GM12801 (cell line): ENCODE measurements around the gene GSTO2.

ENCODE experiments used
- CTCF ChIP-seq: IDR thresholded peaks from one replicate; pipeline ENCODE4 v1.5.1; 2011; ENCODE audit warnings: control low read depth; ENCODE audit not compliant: insufficient read length; ENCODE audit errors: extremely low read depth

Gene GSTO2

DNA sequence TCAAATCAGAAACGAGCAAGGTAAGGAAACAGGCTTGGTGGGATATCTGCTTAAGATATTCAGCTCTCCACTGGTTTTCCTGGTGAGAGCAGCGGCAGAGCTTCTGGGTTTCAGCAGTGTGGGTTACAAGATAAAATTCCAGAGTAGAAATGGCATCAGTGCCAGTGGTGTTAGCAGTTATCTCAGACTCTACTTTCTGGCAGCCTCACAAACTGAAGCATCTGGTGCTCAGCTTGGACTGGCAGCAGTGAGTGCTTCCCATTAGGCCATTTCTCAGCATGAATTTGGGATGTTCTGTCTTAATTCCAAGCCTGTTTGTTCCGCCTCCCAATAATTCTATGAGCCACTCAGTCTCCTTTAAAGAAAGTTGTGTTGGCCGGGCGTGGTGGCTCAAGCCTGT is 6.9 kb upstream of the GSTO2 start:
- TF ChIP-seq CTCF = no peak

DNA sequence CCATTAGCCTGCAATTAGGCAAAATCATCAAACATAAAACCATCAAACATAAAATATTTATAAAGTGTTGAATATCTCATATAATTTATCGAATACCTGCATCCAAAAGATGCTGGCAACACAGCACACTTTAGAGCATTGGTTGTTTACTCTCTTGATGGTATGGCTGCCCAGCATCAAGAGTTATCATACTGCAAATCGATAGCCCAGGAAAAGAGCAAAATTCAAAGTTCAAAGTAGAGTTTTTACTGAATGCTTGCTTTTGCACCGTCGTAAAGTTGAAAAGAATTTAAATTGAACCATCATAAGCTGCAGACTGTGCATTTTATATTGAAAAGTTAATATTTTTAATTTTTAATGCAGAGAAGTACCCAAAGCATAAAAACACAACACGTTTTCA is 4.2 kb upstream of the GSTO2 start:
- no peak for TF ChIP-seq CTCF

GRCh38 chr10:104267721-104268404 is 1.1 kb upstream of the GSTO2 start:
- no peak for TF ChIP-seq CTCF

DNA sequence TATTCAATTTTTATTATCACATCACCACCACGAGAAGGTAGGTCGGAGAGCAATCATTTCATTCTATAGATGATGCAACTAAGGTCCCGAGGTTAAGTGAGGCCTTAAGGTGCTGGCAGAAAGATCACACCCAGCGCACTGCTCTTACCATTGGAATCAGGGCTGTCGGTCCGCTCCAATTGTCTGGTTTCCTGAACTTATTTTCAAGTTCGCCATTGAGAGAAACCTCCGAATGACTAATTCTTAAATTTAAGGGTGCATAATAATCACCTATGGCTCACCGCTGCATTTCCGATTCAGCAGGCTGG is 625 bp upstream of the GSTO2 start:
- no peak for TF ChIP-seq CTCF

DNA sequence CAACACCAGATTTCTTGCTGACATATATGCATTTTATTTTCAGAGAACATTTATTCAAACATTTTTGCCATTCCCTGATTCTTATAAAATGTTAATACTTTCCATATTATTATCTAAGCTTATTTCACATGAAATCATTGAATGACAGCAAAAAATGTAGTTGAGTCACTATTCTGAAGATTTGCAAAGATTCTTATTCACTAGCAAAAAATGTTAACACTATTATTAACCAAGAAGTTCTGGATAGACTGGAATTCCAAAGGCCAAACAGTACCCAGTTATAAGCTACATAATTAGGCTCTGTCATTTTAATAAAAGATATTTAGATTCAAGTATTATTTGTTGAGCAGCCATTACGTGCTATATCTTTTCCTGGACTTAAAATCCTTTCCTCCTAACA is 4.3 kb downstream of the GSTO2 start:
- TF ChIP-seq CTCF = no peak

GRCh38 chr10:104273899-104274575 is 5.1 kb downstream of the GSTO2 start:
- TF ChIP-seq CTCF = no peak

DNA sequence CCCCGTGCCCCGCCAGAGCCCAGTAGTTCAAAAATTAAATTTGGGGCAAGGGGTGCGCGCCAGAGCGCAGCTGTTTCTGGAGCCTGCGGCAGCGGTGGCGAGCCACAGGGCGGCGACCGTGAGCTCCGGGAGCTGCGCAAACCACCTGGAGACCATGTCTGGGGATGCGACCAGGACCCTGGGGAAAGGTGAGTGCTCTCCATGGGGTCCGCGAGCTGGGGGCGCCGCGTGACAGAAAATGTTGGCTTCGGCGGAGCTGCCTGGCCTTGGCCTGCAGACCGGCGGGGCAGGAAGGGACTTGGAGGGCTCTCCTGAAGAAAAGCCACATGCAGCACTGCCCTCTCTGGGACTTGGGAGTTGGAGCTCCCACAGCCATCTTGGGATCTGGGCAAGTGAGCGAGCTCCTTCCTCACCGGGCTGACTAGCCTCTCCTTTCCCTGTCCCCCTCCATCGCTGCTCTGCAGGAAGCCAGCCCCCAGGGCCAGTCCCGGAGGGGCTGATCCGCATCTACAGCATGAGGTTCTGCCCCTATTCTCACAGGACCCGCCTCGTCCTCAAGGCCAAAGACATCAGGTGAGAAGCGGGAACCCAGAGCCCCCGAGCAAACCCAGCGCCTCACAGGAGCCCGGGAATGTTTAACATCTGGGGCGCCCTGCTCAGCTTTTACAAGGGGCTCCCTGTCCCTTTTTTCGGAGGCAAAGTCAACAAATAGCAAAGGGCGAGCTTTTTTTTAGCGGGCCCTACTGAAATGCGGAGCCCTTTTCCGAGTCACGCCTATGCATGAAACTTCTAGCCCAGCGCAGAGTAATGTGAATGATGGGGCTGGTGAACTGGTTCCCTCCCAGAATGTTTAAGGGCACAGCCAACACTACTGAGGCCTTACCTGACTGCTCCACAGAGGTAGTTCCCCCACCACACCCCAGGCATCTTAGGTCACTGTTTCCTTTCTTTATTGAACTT is 6.1 kb downstream of the GSTO2 start:
- TF ChIP-seq CTCF = no peak
